Measurements from ENCODE around the gene WDR45B.

The WDR45B gene

DNA sequence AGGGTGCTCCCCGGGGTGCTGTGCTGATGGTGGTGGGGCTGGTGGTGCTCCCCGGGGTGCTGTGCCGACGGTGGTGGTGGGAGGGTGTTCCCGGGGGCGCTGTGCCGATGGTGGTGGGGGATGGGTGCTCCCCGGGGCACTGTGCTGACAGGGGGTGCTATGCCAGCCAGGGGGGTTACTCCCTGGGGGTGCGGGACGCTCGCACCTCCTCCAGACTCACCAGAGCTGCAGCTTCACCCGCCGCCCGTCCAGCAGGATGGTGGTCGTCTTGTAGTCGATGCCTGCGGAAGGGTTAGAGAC lies 16.0 kb upstream of the WDR45B start:
- ATAC-seq = no peak

DNA sequence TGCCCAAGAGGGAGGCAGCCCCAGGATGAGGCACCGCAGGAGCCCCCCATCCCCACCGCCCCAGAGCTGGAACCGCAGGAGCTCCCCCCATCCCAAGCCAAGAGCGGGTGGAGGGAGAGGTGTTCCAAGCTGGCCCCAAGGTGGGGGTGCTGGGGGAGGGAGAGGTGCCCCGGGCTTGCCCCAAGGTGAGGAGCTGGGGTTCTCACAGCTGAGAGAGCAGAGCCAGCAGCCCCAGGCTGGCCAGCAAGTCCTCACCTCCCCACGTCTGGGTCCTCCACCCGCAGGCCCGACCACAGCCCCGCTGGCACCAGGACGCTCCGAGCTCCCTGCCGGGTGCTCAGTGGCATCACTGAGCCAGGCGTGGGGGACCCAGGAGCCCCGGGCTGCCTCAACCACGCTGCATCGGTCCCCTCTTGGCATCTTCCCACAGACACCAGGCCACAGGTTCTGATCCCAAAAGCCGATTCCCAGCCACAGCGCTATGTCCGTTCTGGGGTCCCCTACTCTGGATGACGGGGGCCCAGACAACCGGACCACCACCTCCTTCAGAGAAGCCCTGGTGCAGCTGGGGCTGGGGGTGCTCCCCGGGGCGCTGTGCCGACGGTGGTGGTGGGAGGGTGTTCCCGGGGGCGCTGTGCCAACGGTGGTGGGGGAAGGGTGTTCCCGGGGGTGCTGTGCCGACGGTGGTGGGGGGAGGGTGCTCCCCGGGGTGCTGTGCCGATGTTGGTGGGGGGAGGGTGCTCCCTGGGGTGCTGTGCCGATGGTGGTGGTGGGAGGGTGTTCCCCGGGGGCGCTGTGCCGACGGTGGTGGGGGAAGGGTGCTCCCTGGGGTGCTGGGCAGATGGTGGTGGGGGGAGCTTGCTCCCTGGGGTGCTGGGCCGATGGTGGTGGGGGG lies 15.4 kb upstream of the WDR45B start:
- no peak for ATAC-seq
- TF ChIP-seq ZFP3 (CRISPR knock-in tag; IDR thresholded peaks at IDR 0.05) = no peak
- TF ChIP-seq TOX (CRISPR knock-in tag; IDR thresholded peaks at IDR 0.05; ENCODE audit: borderline replicate concordance) = no peak
- TF ChIP-seq ZC3H10 (CRISPR knock-in tag; IDR thresholded peaks at IDR 0.05) = no peak
- no peak for TF ChIP-seq ZNF70 (CRISPR knock-in tag; IDR thresholded peaks at IDR 0.05)
- TF ChIP-seq, protein P1, sequence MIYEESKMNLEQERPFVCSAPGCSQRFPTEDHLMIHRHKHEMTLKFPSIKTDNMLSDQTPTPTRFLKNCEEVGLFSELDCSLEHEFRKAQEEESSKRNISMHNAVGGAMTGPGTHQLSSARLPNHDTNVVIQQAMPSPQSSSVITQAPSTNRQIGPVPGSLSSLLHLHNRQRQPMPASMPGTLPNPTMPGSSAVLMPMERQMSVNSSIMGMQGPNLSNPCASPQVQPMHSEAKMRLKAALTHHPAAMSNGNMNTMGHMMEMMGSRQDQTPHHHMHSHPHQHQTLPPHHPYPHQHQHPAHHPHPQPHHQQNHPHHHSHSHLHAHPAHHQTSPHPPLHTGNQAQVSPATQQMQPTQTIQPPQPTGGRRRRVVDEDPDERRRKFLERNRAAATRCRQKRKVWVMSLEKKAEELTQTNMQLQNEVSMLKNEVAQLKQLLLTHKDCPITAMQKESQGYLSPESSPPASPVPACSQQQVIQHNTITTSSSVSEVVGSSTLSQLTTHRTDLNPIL (CRISPR knock-in tag; IDR thresholded peaks at IDR 0.05; ENCODE audit: low read depth) = no peak
- TF ChIP-seq PPARA (CRISPR knock-in tag; IDR thresholded peaks at IDR 0.05; ENCODE audit: borderline replicate concordance) = no peak
- TF ChIP-seq CSDC2 (CRISPR knock-in tag; IDR thresholded peaks at IDR 0.05) = no peak
- no peak for TF ChIP-seq OSR1 (CRISPR knock-in tag; IDR thresholded peaks at IDR 0.05)
- no peak for TF ChIP-seq ZNF8 (CRISPR knock-in tag; IDR thresholded peaks at IDR 0.05)
- TF ChIP-seq, protein P2, sequence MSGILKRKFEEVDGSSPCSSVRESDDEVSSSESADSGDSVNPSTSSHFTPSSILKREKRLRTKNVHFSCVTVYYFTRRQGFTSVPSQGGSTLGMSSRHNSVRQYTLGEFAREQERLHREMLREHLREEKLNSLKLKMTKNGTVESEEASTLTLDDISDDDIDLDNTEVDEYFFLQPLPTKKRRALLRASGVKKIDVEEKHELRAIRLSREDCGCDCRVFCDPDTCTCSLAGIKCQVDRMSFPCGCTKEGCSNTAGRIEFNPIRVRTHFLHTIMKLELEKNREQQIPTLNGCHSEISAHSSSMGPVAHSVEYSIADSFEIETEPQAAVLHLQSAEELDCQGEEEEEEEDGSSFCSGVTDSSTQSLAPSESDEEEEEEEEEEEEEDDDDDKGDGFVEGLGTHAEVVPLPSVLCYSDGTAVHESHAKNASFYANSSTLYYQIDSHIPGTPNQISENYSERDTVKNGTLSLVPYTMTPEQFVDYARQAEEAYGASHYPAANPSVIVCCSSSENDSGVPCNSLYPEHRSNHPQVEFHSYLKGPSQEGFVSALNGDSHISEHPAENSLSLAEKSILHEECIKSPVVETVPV (CRISPR knock-in tag; IDR thresholded peaks at IDR 0.05) = no peak
- no peak for TF ChIP-seq TCF4 (CRISPR knock-in tag; IDR thresholded peaks at IDR 0.05; ENCODE audit: borderline replicate concordance)
- no peak for TF ChIP-seq GLIS3 (CRISPR knock-in tag; IDR thresholded peaks at IDR 0.05)
- TF ChIP-seq ZFP30 (CRISPR knock-in tag; IDR thresholded peaks at IDR 0.05) = no peak

More for the DNA sequence above, 16.0 kb upstream of the WDR45B start:
- no peak for TF ChIP-seq BACH2 (CRISPR knock-in tag; IDR thresholded peaks at IDR 0.05; ENCODE audit: borderline replicate concordance)
- TF ChIP-seq ZNF8 (CRISPR knock-in tag; IDR thresholded peaks at IDR 0.05) = no peak
- no peak for TF ChIP-seq TOX (CRISPR knock-in tag; IDR thresholded peaks at IDR 0.05; ENCODE audit: borderline replicate concordance)
- TF ChIP-seq, protein P3, sequence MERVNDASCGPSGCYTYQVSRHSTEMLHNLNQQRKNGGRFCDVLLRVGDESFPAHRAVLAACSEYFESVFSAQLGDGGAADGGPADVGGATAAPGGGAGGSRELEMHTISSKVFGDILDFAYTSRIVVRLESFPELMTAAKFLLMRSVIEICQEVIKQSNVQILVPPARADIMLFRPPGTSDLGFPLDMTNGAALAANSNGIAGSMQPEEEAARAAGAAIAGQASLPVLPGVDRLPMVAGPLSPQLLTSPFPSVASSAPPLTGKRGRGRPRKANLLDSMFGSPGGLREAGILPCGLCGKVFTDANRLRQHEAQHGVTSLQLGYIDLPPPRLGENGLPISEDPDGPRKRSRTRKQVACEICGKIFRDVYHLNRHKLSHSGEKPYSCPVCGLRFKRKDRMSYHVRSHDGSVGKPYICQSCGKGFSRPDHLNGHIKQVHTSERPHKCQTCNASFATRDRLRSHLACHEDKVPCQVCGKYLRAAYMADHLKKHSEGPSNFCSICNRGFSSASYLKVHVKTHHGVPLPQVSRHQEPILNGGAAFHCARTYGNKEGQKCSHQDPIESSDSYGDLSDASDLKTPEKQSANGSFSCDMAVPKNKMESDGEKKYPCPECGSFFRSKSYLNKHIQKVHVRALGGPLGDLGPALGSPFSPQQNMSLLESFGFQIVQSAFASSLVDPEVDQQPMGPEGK (CRISPR knock-in tag; IDR thresholded peaks at IDR 0.05; ENCODE audit: borderline replicate concordance) = no peak
- TF ChIP-seq GLIS3 (CRISPR knock-in tag; IDR thresholded peaks at IDR 0.05) = no peak
- no peak for TF ChIP-seq ZNF70 (CRISPR knock-in tag; IDR thresholded peaks at IDR 0.05)
- TF ChIP-seq ZNF565 (CRISPR knock-in tag; conservative IDR thresholded peaks at IDR 0.05; ENCODE audit: low read depth) = no peak
- TF ChIP-seq PPARA (CRISPR knock-in tag; IDR thresholded peaks at IDR 0.05; ENCODE audit: borderline replicate concordance) = no peak
- no peak for TF ChIP-seq OSR1 (CRISPR knock-in tag; IDR thresholded peaks at IDR 0.05)
- no peak for TF ChIP-seq TCF4 (CRISPR knock-in tag; IDR thresholded peaks at IDR 0.05; ENCODE audit: borderline replicate concordance)
- TF ChIP-seq SNAI2 (CRISPR knock-in tag; IDR thresholded peaks at IDR 0.05) = no peak
- no peak for TF ChIP-seq CSDC2 (CRISPR knock-in tag; IDR thresholded peaks at IDR 0.05)
- TF ChIP-seq, protein P2 (CRISPR knock-in tag; IDR thresholded peaks at IDR 0.05) = no peak
- no peak for TF ChIP-seq ISL1 (CRISPR knock-in tag; IDR thresholded peaks at IDR 0.05)

DNA sequence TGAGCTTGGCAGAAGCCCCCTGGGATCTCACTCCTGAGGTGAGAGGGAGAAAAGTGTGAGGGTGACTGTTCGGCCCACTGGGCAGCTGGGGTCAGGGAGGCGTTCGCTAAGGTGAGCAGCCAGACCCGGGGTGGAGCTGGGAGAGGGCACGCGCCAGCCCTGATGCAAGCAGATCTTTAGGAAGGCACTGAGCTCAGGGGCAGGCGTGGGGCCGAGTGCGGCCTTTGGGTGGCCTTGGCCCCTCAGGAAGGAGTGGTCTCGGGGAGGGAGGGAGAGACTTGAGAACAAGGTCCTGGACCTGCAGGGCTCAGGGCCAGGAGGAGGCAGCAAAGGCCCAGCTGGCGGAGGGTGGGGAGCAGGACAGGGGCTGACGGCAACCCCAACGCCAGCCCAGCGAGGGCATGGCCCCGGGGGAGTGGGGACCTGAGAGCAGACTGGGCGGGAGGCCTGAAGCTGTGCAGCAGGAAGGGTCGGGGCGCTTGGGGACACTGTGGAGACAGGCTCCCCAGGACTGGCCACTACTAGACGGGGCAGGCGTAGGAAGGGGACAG lies 14.5 kb upstream of the WDR45B start:
- TF ChIP-seq, protein P4, sequence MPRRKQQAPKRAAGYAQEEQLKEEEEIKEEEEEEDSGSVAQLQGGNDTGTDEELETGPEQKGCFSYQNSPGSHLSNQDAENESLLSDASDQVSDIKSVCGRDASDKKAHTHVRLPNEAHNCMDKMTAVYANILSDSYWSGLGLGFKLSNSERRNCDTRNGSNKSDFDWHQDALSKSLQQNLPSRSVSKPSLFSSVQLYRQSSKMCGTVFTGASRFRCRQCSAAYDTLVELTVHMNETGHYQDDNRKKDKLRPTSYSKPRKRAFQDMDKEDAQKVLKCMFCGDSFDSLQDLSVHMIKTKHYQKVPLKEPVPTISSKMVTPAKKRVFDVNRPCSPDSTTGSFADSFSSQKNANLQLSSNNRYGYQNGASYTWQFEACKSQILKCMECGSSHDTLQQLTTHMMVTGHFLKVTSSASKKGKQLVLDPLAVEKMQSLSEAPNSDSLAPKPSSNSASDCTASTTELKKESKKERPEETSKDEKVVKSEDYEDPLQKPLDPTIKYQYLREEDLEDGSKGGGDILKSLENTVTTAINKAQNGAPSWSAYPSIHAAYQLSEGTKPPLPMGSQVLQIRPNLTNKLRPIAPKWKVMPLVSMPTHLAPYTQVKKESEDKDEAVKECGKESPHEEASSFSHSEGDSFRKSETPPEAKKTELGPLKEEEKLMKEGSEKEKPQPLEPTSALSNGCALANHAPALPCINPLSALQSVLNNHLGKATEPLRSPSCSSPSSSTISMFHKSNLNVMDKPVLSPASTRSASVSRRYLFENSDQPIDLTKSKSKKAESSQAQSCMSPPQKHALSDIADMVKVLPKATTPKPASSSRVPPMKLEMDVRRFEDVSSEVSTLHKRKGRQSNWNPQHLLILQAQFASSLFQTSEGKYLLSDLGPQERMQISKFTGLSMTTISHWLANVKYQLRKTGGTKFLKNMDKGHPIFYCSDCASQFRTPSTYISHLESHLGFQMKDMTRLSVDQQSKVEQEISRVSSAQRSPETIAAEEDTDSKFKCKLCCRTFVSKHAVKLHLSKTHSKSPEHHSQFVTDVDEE (CRISPR knock-in tag; IDR thresholded peaks at IDR 0.05) = no peak
- TF ChIP-seq ZFP3 (CRISPR knock-in tag; IDR thresholded peaks at IDR 0.05) (no peak), ARNTL (CRISPR knock-in tag; IDR thresholded peaks at IDR 0.05; ENCODE audit: borderline replicate concordance, low read depth) (no peak), PPARA (CRISPR knock-in tag; IDR thresholded peaks at IDR 0.05; ENCODE audit: borderline replicate concordance) (no peak), CSDC2 (CRISPR knock-in tag; IDR thresholded peaks at IDR 0.05) (no peak), ISL1 (CRISPR knock-in tag; IDR thresholded peaks at IDR 0.05) (no peak), OSR1 (CRISPR knock-in tag; IDR thresholded peaks at IDR 0.05) (no peak), ZNF8 (CRISPR knock-in tag; IDR thresholded peaks at IDR 0.05) (no peak), TCF4 (CRISPR knock-in tag; IDR thresholded peaks at IDR 0.05; ENCODE audit: borderline replicate concordance) (no peak), GLIS3 (CRISPR knock-in tag; IDR thresholded peaks at IDR 0.05) (no peak), BACH2 (CRISPR knock-in tag; IDR thresholded peaks at IDR 0.05; ENCODE audit: borderline replicate concordance) (no peak), SNAI2 (CRISPR knock-in tag; IDR thresholded peaks at IDR 0.05) (no peak), ZNF565 (CRISPR knock-in tag; conservative IDR thresholded peaks at IDR 0.05; ENCODE audit: low read depth) (no peak), ZC3H10 (CRISPR knock-in tag; IDR thresholded peaks at IDR 0.05) (no peak)
- TF ChIP-seq, protein P5, sequence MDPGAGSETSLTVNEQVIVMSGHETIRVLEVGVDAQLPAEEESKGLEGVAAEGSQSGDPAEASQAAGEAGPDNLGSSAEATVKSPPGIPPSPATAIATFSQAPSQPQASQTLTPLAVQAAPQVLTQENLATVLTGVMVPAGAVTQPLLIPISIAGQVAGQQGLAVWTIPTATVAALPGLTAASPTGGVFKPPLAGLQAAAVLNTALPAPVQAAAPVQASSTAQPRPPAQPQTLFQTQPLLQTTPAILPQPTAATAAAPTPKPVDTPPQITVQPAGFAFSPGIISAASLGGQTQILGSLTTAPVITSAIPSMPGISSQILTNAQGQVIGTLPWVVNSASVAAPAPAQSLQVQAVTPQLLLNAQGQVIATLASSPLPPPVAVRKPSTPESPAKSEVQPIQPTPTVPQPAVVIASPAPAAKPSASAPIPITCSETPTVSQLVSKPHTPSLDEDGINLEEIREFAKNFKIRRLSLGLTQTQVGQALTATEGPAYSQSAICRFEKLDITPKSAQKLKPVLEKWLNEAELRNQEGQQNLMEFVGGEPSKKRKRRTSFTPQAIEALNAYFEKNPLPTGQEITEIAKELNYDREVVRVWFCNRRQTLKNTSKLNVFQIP (CRISPR knock-in tag; IDR thresholded peaks at IDR 0.05; ENCODE audit: borderline replicate concordance, low read depth) = no peak
- TF ChIP-seq, protein P1 (CRISPR knock-in tag; IDR thresholded peaks at IDR 0.05; ENCODE audit: low read depth) = no peak
- no peak; the same call in 2 of the 3 replicates for ATAC-seq
